ENCODE results near the gene EHD1. TPM values are rescaled to one million over a fixed set of nuclear protein-coding genes. Genes with fewer than 3 reads are reported as not detected.
A peak's percentile ranks its signal among the peaks of the same experiment; 100 is the strongest.

Gene EHD1
- total and polyA plus RNA-seq, 9 of the 15 experiments (the other 6 are each of a cell fraction or from before 2014, with no cell fraction given), result 0.46 to 65.0 (median 16.4) TPM

GRCh38 chr11:64846998-64847666 lies 31.3 kb downstream of the EHD1 start (continued):
- TF ChIP-seq MLLT1 (IDR thresholded peaks at IDR 0.05) (no peak), BACH1 (tag; IDR thresholded peaks at IDR 0.05) (no peak), CREBBP (IDR thresholded peaks at IDR 0.05; ENCODE audit: low read depth, low read length) (no peak), MXD1 (CRISPR knock-in tag; IDR thresholded peaks at IDR 0.05; ENCODE audit: borderline replicate concordance, poor library complexity, severe bottlenecking) (no peak), TAF1 (IDR thresholded peaks at IDR 0.05; ENCODE audit: control insufficient read depth, extremely low read depth, insufficient read depth, low read length, severe bottlenecking) (no peak), ATF6 (CRISPR knock-in tag; IDR thresholded peaks at IDR 0.05) (no peak), MED1 (CRISPR knock-in tag; IDR thresholded peaks at IDR 0.05; ENCODE audit: borderline replicate concordance) (no peak), MTA1 (IDR thresholded peaks at IDR 0.05; ENCODE audit: borderline replicate concordance) (peak; percentile 40; the same call in 1 of the 2 replicates), NFYB (IDR thresholded peaks at IDR 0.05; ENCODE audit: extremely low read depth, insufficient read length) (no peak), POLR2G (IDR thresholded peaks at IDR 0.05; ENCODE audit: low read depth, low read length) (0 out of 2 replicates have a peak, but pooled peaks have one; percentile 25), ZHX1 (conservative IDR thresholded peaks at IDR 0.05; ENCODE audit: low read length) (no peak), ZBTB34 (CRISPR knock-in tag; IDR thresholded peaks at IDR 0.05) (no peak), NFRKB (IDR thresholded peaks at IDR 0.05; ENCODE audit: low read depth) (no peak), HEY1 (CRISPR knock-in tag; IDR thresholded peaks at IDR 0.05; ENCODE audit: borderline replicate concordance) (no peak), BHLHE40 (IDR thresholded peaks at IDR 0.05; ENCODE audit: low read length) (no peak), CBFA2T2 (conservative IDR thresholded peaks at IDR 0.05) (no peak), ZNF75A (CRISPR knock-in tag; IDR thresholded peaks at IDR 0.05) (no peak), ZNF184 (CRISPR knock-in tag; IDR thresholded peaks at IDR 0.05) (no peak), TRIM28 (IDR thresholded peaks at IDR 0.05) (peak; percentile 38; the same call in 1 of the 2 replicates)

Data from K562 (cell line).